ENCODE measurements around the gene CLIC5.

CLIC5 gene

GRCh38 chr6:45835721-45836437 is 179.8 kb downstream of the CLIC5 start:
- no peak for TF ChIP-seq CTCF (conservative IDR thresholded peaks at IDR 0.05; ENCODE audit: low read depth, low read length)
- H3K4me3 ChIP-seq (ENCODE audit: low read depth, low read length): no peak overlapping the region
- peak; percentile 40 for DNase-seq (ENCODE audit: low read depth)

- no peak for TF ChIP-seq CTCF (conservative IDR thresholded peaks at IDR 0.05; ENCODE audit: low read depth, low read length)
- no peak for DNase-seq (ENCODE audit: low read depth)
- H3K4me3 ChIP-seq (ENCODE audit: low read depth, low read length): no peak overlapping the region
Measured at GRCh38 chr6:45832063-45832462, 183.6 kb downstream of the CLIC5 start.

All from choroid plexus epithelial cell (primary cell).